ENCODE data around the gene DCBLD1. TPM values are rescaled to one million over a fixed set of nuclear protein-coding genes. Genes with fewer than 3 reads are reported as not detected.
"Not testable (repeated sequence)": the region's sequence is repeated elsewhere in the genome, so short reads cannot be mapped to it uniquely, and the experiment has no call there.

DCBLD1 gene
- total and polyA plus RNA-seq, 2 donors from 2014 or later: 4.1 to 9.6 TPM

GRCh38 chr6:117467876-117468275, 14.6 kb upstream of the DCBLD1 start:
- Histone ChIP-seq H3K9ac (ENCODE audit: low read length in 3 of 3) (no peak overlapping the region), H3K36me3 (ENCODE audit: control insufficient read depth in 2 of 3, insufficient read depth in 3 of 3, low read length in 3 of 3) (no peaks in the 10 kb centered on the region), H3K27me3 (ENCODE audit: control insufficient read depth, insufficient read depth, low read length) (no peaks in the 10 kb centered on the region), H3K4me3 (ENCODE audit: low read length in 3 of 3) (no peak overlapping the region), H3K9me3 (ENCODE audit: control insufficient read depth in 2 of 3, insufficient read depth in 1 of 3, low read length in 3 of 3) (no peaks in the 10 kb centered on the region), H3K27ac (ENCODE audit: low read depth in 2 of 2, low read length in 2 of 2) (no peak overlapping the region), H3K4me1 (ENCODE audit: control insufficient read depth in 2 of 3, insufficient read depth in 2 of 3, low read depth in 1 of 3, low read length in 3 of 3) (no peaks in the 10 kb centered on the region)
- no peak for FAIRE-seq
- intact Hi-C loops (cut with DNase I): no loop called here
- no peak for DNase-seq
- TF ChIP-seq CTCF (IDR thresholded peaks at IDR 0.05; ENCODE audit: borderline replicate concordance, extremely low read depth, insufficient read depth): no peak

GRCh38 chr6:117468527-117468926, 13.9 kb upstream of the DCBLD1 start:
- H3K4me3 ChIP-seq (ENCODE audit: low read length in 3 of 3); H3K27ac ChIP-seq (ENCODE audit: low read depth in 2 of 2, low read length in 2 of 2); H3K27me3 ChIP-seq (ENCODE audit: control insufficient read depth, insufficient read depth, low read length); H3K4me1 ChIP-seq (ENCODE audit: control insufficient read depth in 2 of 3, insufficient read depth in 2 of 3, low read depth in 1 of 3, low read length in 3 of 3); DNase-seq; H3K9ac ChIP-seq (ENCODE audit: low read length in 3 of 3); intact Hi-C loops (cut with DNase I); H3K36me3 ChIP-seq (ENCODE audit: control insufficient read depth in 2 of 3, insufficient read depth in 3 of 3, low read length in 3 of 3); FAIRE-seq; H3K9me3 ChIP-seq (ENCODE audit: control insufficient read depth in 2 of 3, insufficient read depth in 1 of 3, low read length in 3 of 3): not testable (repeated sequence)

- no peak for DNase-seq
- Histone ChIP-seq H3K4me3 (ENCODE audit: low read length in 3 of 3) (no peak overlapping the region), H3K36me3 (ENCODE audit: control insufficient read depth in 2 of 3, insufficient read depth in 3 of 3, low read length in 3 of 3) (no peaks in the 10 kb centered on the region), H3K27me3 (ENCODE audit: control insufficient read depth, insufficient read depth, low read length) (no peaks in the 10 kb centered on the region), H3K9ac (ENCODE audit: low read length in 3 of 3) (no peak overlapping the region), H3K27ac (ENCODE audit: low read depth in 2 of 2, low read length in 2 of 2) (no peak overlapping the region), H3K4me1 (ENCODE audit: control insufficient read depth in 2 of 3, insufficient read depth in 2 of 3, low read depth in 1 of 3, low read length in 3 of 3) (no peaks in the 10 kb centered on the region), H3K9me3 (ENCODE audit: control insufficient read depth in 2 of 3, insufficient read depth in 1 of 3, low read length in 3 of 3) (no peaks in the 10 kb centered on the region)
- no peak for FAIRE-seq
- intact Hi-C loops (cut with DNase I): no loop called here
- no peak for TF ChIP-seq CTCF (IDR thresholded peaks at IDR 0.05; ENCODE audit: borderline replicate concordance, extremely low read depth, insufficient read depth)
These were observed 13.1 kb upstream of the DCBLD1 start for GRCh38 chr6:117469356-117469755.

- DNase-seq (no peak), FAIRE-seq (no peak)
- TF ChIP-seq CTCF (IDR thresholded peaks at IDR 0.05; ENCODE audit: borderline replicate concordance, extremely low read depth, insufficient read depth): no peak
- intact Hi-C loops (cut with DNase I): no loop called here
- H3K27ac ChIP-seq (ENCODE audit: low read depth in 2 of 2, low read length in 2 of 2): no peak overlapping the region
- no peaks in the 10 kb centered on the region for H3K4me1 ChIP-seq (ENCODE audit: control insufficient read depth in 2 of 3, insufficient read depth in 2 of 3, low read depth in 1 of 3, low read length in 3 of 3)
- H3K36me3 ChIP-seq (ENCODE audit: control insufficient read depth in 2 of 3, insufficient read depth in 3 of 3, low read length in 3 of 3): no peaks in the 10 kb centered on the region
- no peaks in the 10 kb centered on the region for H3K9me3 ChIP-seq (ENCODE audit: control insufficient read depth in 2 of 3, insufficient read depth in 1 of 3, low read length in 3 of 3)
- H3K27me3 ChIP-seq (ENCODE audit: control insufficient read depth, insufficient read depth, low read length): no peaks in the 10 kb centered on the region
- no peak overlapping the region for H3K9ac ChIP-seq (ENCODE audit: low read length in 3 of 3)
- no peak overlapping the region for H3K4me3 ChIP-seq (ENCODE audit: low read length in 3 of 3)
These were observed 12.7 kb upstream of the DCBLD1 start for GRCh38 chr6:117469791-117470190.

All from kidney (tissue), 14 donors.